ENCODE results near the gene MRFAP1L1.
A peak's percentile ranks its signal among the peaks of the same experiment; 100 is the strongest.
"Not testable (repeated sequence)": the region's sequence is repeated elsewhere in the genome, so short reads cannot be mapped to it uniquely, and the experiment has no call there.

The MRFAP1L1 gene

DNA sequence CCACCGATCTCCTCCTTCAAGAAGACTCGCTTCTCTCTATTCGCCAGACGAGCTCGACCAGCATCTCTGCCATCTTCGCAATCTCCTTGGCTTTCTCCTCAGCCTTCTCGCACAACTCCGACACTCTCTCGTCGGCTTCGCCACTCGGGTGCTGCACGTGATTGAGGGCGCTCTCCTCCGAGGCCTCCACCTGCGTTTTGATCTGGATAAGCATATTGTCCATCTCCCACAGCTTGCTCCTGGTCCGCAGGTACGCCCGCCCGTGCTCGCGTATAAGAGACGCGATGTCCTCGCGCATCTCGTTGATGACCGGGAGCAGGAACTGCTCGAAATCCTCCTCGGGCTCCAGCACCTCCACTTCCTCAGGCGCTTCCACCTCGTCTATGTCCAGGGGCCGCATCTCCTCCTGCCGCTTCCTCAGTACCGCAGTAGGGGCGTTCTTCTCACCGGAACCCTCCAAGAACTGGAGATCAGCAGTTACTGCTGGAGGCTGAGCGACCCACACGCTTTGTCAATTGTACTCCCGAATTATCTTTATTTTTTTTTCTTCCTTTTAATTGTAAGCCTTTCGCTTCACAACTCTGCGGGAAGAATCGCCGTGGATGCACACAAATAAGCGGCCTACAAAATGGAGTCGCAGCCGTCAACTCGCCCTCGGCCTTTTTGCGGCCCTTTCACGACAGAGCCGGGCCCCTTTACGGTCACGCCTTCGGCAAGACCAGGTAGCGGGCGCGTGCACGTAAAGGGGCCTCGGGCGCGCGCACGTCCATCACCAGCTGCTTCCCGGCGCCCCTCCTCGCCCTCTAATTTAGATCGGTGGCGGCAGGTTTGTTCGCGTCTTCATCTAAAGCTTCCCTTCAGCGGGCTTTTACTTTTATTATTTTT is at the start of gene MRFAP1L1:
TSS of gene MRFAP1L1 (minus strand) at position 636 of the 885 bp plus-strand sequence. CDS start at position 400, 236 bp downstream.
- DNase-seq (ENCODE audit: low read depth) = peak; percentile 94

DNA sequence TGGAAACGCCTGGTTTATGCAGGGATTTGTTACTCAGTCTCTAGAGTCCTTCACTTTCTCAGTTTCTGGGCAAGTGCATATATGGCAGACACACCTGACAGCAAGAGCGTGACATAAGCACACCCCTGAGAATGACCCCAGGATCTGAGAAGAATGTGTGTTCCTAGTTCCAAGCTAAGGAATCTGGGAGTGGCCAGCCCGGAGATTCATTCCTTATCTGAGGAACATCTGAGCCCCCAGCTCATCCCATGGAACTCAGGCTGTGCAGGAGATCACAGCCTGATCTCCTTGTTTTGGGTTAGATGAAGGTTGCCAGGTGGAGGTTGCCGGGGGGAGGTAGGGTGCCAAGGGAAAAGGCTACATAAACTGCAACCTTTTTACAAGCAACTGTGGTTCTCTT is 49.1 kb upstream of the MRFAP1L1 start:
- DNase-seq (ENCODE audit: low read depth) = no peak

- DNase-seq (ENCODE audit: low read depth) = not testable (repeated sequence)
Observed at GRCh38 chr4:6756345-6756744, 46.7 kb upstream of the MRFAP1L1 start.

DNA sequence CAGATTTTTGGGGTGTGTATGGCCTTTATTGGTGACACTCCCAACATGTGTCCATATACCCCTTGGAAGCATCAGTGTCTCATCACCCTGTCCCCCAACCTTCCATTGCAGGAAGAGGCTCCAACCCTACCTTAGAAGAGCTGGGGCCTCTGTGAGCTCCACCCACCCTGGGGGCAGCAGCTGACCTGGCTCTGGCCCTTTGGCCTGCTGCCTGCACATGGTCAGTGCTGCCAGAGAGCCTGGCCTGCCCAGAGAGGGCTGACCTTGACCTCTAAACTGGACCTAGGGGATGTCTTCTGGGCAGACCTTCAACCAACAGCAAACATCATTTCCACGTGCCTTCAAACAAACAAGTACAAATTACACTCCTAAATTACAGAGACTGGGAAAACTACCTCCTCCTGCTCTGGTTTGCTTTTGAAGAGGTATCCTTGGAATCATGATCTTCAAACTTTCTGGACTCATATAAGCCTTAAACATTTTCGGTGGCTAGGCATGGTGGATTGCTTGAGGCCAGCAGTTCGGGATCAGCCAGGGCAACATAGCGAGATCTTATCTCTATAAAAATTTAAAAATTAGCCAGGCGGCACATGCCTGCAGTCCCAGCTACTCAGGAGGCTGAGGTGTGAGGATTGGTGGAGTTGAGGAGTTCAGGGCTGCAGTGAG is 45.6 kb upstream of the MRFAP1L1 start:
- DNase-seq (ENCODE audit: low read depth) = no peak

DNA sequence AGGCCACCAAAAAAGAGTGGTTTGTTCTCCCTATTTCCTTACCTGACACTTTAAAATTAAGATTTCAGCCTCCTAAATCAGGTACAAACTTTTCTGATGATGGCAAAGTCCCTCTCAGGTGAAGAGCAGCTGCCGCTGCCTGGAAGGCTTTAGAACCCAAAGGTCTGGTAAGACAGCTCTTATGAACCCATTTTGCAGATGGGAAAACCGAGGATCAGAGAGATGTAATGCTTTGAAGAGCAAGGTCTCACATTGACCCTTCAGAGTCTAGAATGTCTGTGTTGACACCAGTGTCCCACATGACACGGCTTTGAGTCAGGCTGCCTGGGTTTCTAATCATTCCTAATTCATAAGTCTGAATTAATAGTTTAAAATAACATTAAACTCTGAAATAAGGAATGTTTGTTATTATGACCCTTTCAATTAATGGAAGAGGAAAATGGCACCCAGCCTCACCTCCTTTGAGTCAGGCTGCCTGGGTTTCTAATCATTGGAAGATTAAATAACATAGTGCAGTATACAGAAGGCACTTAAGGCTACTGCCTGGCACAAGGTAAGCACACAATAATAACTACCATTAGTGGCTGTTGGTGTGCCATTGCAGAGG is 44.9 kb upstream of the MRFAP1L1 start:
- no peak for DNase-seq (ENCODE audit: low read depth)

- no peak for DNase-seq (ENCODE audit: low read depth)
Observed at GRCh38 chr4:6753891-6754290, 44.2 kb upstream of the MRFAP1L1 start.

DNA sequence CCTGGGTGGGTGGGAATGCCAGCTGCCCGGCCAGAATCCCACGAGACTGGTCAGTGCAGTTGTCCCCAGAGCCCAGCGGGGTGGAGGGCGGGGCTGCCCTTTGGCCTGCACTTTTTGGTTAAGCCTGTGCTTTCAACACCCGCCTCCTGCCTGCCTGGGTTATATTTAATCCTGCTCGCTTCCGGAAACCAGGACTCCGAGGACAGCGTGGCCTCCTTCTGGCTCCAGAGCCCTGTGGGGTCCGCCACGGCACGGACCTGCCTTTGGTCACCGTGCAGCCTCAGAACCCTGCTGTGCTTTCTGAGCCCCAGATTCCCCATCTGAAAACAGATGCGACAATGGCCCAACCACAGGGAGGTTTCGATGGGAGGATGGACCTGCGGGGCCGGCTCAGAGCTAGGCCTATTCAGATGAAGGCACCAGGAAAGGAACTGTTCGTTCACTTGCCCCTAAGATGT is 43.5 kb upstream of the MRFAP1L1 start:
- no peak for DNase-seq (ENCODE audit: low read depth)

GRCh38 chr4:6752486-6752829 is 42.8 kb upstream of the MRFAP1L1 start:
- no peak for DNase-seq (ENCODE audit: low read depth)

DNA sequence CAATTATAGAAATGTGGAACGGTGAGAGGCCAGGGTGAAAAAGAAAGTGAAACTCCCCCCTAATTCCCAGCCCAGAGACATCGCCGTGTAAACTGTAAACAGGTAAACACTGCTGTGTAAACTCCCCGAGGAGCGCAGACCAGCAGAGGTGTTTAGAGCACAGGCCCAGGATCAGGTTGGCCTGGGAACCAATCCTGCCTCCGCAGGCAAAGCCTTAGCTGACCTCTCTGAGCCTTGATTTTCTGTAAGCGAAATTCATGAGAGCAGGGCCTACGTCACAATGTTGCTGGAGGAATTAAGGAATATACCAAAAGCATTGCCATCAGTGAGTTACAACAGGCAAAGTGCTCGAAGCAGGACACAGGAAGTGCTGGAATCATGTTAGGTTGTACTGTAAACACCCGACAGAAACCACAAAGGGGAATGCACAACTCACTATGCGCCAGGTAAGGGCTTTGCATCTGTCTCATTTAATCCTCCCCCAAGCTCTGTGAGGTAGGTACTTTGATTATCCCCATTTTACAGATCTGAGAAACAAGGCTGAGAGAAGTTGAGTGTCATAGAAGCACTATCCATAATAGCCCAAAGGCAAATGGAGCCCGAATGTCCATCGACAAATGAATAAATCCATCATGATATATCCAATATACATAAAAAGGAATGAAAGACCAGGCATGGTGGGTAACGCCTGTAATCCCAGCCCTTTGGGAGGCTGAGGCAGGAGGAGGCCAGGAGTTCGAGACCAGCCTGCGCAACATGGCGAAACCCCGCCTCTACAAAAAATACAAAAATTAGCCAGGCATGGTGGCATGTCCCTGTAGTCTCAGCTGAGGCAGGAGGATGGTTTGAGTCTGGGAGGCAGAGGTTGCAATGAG is 42.2 kb upstream of the MRFAP1L1 start:
- no peak for DNase-seq (ENCODE audit: low read depth)

- no peak for DNase-seq (ENCODE audit: low read depth)
Observed at GRCh38 chr4:6750286-6751221, 40.9 kb upstream of the MRFAP1L1 start.

DNA sequence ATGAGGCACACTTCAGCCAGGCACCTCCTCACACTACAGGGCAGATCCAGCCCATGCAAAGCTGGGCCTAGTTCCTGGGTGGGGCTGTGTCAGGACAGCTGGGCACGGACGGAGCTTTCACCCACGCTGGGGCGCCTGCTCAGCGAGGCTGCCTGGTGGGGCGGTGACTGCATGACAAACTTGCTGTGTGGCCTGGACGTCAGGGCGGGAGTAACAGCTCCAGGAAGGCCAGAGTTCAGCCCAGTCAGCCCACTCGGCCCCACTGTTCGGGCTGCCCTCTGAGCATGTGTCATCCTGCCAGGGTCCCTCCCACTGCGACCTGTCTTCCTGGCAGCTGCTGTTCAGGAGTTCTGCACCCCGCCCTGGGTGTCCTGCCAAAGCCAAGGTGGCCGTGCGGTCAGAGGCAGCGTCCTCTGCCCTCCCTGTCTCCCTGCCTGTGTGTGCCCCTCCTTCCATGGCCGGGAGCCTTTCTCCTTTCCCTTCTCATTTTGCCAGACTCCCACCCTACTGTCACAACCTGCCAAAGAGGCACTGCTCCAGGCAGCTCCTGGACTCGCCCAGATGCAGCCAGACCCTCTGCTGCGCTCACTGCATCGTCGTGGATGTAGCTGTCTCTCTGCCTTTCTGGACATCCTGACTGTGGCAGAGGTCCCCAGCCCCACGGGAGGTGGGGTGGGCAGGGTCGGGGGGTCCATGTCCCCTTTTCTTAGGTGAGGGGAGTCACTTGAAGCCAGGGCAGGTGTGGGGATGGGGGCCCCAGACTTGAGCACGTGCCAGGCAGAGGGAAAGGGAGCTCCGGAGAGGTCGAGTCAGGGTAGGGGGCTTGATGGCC is 39.9 kb upstream of the MRFAP1L1 start:
- DNase-seq (ENCODE audit: low read depth) = peak; percentile 22

- DNase-seq (ENCODE audit: low read depth) = no peak
Observed at GRCh38 chr4:6748286-6748685, 38.6 kb upstream of the MRFAP1L1 start.

- no peak for DNase-seq (ENCODE audit: low read depth)
Observed at GRCh38 chr4:6747294-6748051, 37.8 kb upstream of the MRFAP1L1 start.

GRCh38 chr4:6746721-6747293 is 37.1 kb upstream of the MRFAP1L1 start:
- DNase-seq (ENCODE audit: low read depth) = no peak

DNA sequence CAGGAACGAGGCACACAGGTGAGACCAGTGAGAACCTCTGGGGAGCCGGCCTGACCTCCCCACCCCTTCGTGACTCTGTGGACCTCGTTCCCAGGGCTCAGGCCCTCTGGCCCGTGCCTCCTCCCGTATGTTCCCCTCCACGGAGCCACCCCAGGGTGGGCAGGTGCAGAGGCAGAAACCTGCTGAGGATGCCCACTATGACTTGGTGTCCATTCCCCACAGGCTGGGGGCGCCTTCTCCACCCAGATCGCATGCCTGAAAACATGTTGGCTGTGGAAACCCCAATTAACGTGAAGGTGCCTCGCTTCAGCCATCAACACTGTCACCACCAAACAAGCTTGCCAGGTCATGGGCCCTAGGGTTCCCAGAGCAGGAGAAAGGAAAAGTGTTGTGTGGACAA is 33.3 kb upstream of the MRFAP1L1 start:
- no peak for DNase-seq (ENCODE audit: low read depth)

DNA sequence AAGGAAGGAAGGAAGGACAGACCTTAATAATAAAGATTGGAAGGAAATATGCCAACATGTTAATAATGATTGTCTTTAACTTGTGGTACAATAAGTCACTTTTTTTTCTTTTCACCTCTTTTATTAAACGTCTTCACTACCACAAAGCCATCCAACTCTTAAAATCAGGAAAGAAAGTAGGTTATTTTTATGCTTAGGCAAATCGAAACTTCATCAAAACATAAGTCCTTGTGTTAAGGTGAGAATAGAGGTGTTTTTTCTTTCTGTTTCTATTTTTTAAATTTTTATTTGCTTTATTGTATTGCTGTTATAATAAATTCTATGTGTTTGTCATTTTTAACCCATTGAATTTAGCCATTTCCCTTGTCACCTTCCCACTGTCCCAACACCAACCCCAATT is 32.8 kb upstream of the MRFAP1L1 start:
- DNase-seq (ENCODE audit: low read depth) = no peak

GRCh38 chr4:6740347-6740746 is 30.7 kb upstream of the MRFAP1L1 start:
- DNase-seq (ENCODE audit: low read depth) = no peak

- DNase-seq (ENCODE audit: low read depth) = no peak
Observed at GRCh38 chr4:6739920-6740319, 30.3 kb upstream of the MRFAP1L1 start.
